HG03442 (cell line): ENCODE data around the gene MYO18B.

Source experiments
- ATAC-seq: cut with Tn5 transposase; IDR thresholded peaks from one replicate; pipeline ENCODE4 v1.9.1; 2021; ENCODE audit warnings: mild to moderate bottlenecking, moderate library complexity; ENCODE audit not compliant: unreplicated experiment

The MYO18B gene

GRCh38 chr22:25818541-25818940, 76.6 kb downstream of the MYO18B start:
- no peak for ATAC-seq

DNA sequence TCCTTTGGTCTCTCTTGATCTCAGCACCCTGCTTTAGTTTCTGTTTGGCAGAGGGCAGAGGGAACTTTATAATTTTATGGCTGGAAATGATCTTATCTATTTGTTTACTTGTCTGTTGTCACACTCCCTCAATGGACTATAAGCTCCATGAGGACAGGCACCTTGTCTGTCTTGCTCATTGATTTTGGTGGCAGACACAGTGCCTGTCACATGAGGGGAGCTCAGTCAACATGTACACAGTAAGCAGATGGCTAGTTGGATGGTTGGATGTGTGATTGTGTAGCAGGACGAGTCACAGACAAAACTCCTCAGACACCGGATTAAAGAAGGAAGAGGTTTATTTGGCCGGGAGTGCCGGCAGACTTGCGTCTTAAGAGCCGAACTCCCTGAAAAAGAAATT, 80.4 kb downstream of the MYO18B start:
- no peak for ATAC-seq

DNA sequence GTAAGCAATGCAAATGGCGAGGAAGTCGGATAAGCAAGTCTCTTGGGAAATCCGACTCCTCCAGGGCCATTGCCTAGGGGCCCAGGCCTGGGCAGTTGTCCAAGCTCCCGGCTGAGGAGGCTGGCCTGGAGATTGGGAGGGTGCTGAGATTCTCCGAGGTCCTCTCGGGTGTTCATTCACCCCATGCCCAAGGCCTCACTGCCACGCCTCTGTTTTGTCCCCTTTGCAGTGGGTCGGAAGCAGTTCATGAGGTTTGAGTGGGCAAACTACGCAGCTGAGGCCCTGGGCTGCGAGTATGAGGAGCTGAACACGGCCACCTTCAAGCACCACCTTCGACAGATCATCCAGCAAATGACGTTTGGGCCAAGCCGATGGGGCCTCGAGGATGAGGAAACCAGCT, 81.3 kb downstream of the MYO18B start:
- no peak for ATAC-seq

- no peak for ATAC-seq
These were observed 82.9 kb downstream of the MYO18B start for GRCh38 chr22:25824828-25825423.

DNA sequence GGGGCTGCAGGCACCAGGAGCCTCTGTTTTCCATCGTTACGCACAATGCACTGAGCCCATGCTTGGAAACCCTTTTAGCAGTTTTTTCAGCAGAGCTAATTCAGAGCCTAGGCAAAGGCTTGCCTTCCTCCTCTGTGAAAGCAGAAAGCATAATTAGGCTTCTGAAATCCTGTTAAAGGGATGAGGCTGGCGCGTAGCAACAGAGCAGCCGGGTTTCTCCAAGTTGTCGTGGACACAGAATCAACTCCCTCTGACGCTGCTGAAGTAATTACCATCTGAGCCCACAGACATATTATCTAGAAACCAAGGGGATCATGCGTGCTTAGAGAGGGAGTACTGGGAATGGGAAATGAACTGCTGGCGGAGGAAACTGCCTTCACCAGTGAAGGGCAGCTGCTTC, 85.4 kb downstream of the MYO18B start:
- ATAC-seq = no peak

DNA sequence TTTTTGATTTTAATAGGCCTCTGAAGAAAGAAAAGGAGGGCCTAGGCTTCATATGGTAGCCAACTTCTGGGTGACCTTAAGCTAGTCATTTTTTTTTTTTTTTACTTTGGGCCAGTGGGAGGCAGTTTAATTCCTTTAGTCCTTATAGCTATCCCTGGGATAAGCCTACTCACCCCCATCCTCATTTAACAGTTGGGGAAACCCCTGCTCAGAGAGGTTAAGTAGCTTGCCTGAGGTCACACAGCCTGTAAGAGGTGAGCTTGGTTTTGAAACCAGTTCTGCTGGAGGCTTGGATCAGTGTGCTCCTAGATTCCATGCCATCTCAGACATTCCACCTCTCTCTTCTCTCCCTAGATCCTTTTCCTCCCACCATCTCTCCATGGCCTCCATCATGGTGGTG, 86.4 kb downstream of the MYO18B start:
- no peak for ATAC-seq

DNA sequence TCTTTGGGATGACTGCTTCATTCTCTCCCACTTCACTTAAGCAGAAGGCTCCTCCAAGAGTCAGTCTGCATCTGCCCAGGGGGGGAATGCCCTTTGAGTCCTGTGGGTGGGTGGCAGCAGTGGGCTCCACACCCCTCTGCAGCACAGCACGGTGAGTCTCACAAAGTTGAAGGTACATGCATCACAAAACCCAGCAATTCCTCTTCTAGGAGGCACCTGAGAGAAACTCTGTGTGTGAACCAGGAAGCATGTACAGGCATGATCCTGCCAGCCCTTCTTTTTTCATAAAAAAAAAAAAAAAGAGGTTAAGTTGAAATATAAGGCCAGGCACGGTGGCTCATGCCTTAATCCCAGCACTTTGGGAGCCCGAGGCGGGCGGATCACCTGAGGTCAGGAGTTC, 87.2 kb downstream of the MYO18B start:
- ATAC-seq = no peak

GRCh38 chr22:25829808-25830777, 88.1 kb downstream of the MYO18B start:
- no peak for ATAC-seq

GRCh38 chr22:25833091-25833490, 91.1 kb downstream of the MYO18B start:
- ATAC-seq = no peak

DNA sequence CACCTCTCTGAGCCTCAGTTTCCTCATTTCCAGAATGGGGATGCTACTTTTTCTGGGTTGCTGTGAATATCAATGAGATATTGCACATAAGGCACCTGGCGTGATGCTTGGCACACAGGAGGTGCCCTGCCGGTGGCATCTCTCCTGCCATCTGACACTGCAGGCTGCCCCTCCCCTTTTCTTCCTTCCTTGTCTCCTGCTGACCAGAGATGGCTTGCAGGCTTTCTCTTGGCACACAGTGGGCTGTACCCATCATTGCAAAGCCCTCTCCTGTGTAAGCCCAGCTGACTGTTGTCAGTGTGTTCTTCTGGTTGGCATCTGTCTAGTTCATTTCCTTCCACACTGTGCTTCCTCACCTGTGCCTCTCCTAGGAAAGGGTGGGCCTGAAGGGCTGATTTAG, 91.7 kb downstream of the MYO18B start:
- no peak for ATAC-seq

- ATAC-seq = no peak
These were observed 92.5 kb downstream of the MYO18B start for GRCh38 chr22:25834490-25834889.

GRCh38 chr22:25835348-25835747, 93.4 kb downstream of the MYO18B start:
- ATAC-seq = no peak

- no peak for ATAC-seq
These were observed 95.4 kb downstream of the MYO18B start for GRCh38 chr22:25837288-25837900.

DNA sequence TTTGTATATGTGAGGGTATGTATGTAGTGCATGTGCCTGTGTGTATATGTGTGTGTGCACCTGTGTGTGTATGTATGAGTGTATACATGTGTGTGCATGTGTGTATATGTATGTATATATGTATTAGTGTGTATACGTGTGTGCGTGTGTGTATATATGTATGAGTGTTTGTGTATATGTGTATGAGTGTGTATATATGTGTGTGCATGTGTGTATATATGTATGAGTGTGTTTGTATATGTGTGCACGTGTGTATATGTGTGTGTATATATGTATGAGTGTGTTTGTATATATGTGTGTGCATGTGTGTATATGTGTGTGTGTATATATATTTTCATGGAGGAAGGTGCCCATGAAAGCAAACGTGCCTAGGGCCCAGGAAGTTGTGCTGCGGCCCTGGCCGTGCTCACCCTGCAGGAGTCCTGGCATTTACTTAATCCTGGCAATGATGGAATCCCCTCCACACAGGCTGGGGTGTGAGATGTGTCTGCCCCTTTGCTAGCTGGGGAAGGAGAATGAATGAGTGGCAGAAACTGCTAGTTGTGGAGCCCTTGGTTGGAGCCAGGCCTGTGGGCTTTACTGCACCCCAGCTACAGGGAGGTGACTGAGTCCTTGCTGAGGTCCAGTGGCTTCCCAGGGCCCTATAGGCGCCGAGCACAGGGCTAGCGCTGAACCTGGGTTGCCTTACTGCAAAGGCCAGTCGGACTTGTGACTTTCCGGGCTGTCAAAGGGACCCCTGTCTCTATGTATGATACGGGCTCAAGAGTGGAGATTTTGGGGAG, 97.2 kb downstream of the MYO18B start:
- ATAC-seq = no peak

DNA sequence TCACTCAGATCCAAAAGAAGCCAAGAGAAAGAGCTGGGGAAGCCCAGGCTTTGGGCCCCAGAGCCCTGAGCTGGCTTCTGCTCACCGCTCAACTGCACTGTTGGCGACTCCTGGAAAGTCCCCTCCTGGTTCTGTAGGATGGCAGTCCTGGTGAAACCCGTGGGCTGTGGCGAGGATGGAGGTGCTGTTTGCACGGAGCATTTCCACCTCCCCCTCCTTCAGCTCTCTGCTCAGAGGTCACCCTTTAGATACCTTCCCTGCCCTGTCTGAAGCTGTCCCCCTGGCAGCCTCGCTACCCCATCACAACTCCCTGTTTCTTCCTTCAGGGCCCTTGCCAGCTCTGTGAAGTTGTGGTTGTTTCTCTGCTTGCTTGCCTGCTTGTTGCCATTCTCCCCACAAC, 97.8 kb downstream of the MYO18B start:
- ATAC-seq = no peak

- ATAC-seq = no peak
These were observed 98.2 kb downstream of the MYO18B start for GRCh38 chr22:25840167-25840566.

DNA sequence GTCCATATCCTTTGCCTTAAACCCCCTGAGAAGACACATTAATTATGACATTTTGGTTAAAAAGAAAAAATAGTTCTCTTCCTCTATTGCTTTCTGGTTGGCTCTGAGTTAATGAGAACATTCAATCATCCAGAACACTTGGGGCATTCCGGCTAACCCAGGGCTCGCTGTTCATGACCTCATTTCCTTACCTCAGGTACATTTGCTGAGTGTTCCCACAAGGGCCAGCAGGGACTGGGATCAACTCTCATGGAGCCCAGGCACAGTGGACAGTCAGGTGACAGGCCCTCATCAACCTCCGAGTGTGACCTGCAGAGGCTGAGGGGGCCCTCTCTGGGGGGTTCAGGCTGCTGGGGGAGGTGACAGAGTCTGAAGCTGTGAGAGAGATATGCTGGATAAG, 98.9 kb downstream of the MYO18B start:
- ATAC-seq = no peak

GRCh38 chr22:25841775-25842174, 99.8 kb downstream of the MYO18B start:
- ATAC-seq = no peak

GRCh38 chr22:25843660-25844405, 101.8 kb downstream of the MYO18B start:
- ATAC-seq = no peak

GRCh38 chr22:25844601-25845000, 102.6 kb downstream of the MYO18B start:
- no peak for ATAC-seq
